GM12878 (cell line): ENCODE data around the gene RPRD1B. TPM values are rescaled to one million over a fixed set of nuclear protein-coding genes. Genes with fewer than 3 reads are reported as not detected.
A peak's percentile ranks its signal among the peaks of the same experiment; 100 is the strongest.

Experiments
- EED ChIP-seq: sonication (generic); IDR thresholded peaks from 2 replicates; pipeline ENCODE4 v1.6.1; 2016; ENCODE audit warnings: antibody characterized with exemption, low read depth
- IKZF2 ChIP-seq, 2 experiments: fragments of 450-650 bp; IDR thresholded peaks; 2 replicates each; pipeline ENCODE4 v1.6.1; 2017; ENCODE audit warnings: mild to moderate bottlenecking in 2 of 2, moderate library complexity in 2 of 2
- KAT2A ChIP-seq: conservative IDR thresholded peaks from 2 replicates; pipeline ENCODE4 v1.6.1; 2011; ENCODE audit warnings: low read depth, low read length; ENCODE audit not compliant: control insufficient read depth
- POLR2AphosphoS5 ChIP-seq: IDR thresholded peaks from 2 replicates; pipeline ENCODE4 v1.6.1; 2011; ENCODE audit warnings: mild to moderate bottlenecking, low read length, inconsistent platforms
- ZNF687 ChIP-seq: fragments of 450-650 bp; IDR thresholded peaks from 2 replicates; pipeline ENCODE4 v1.6.1; 2017; ENCODE audit warnings: mild to moderate bottlenecking, moderate library complexity
- polyA plus RNA-seq, 11 experiments: library from polyadenylated mRNA; depleted of rRNA in 4 of 11; unstranded in 6 of 11; stranded (reverse) in 5 of 11; fragments of >200 nt; fragmentation: Nextera tagmentation in 4 of 11; fragmentation: Illumina TruSeq in 1 of 11; extraction: Ambion mirVana in 4 of 11; extraction: Trizol in 1 of 11; gene quantifications; 1 replicate in 1 of 11; 2 replicates in 10 of 11; pipeline versions ENCODE4 v1.2.1 to v1.2.3, GENCODE V29; 2011 to 2016; ENCODE audit warnings: inconsistent platforms in 2 of 11, missing spikeins in 2 of 11, low read depth in 1 of 11
- total RNA-seq, 4 experiments: library from RNA; depleted of rRNA in 3 of 4; stranded (reverse); fragments of >200 nt in 3 of 4; fragmentation: Illumina TruSeq in 1 of 4; extraction: Trizol in 1 of 4; gene quantifications; 2 replicates each; pipeline versions ENCODE4 v1.2.1 to v1.2.3, GENCODE V29; 2013 to 2021

RPRD1B gene
- total and polyA plus RNA-seq, 10 of the 15 experiments (the other 5 are each of a cell fraction or from before 2014, with no cell fraction given): 5.2 to 40.2 (median 30.0) TPM

- TF ChIP-seq ZNF687 (peak; percentile 60; the same call in 1 of the 2 replicates), KAT2A (no peak), POLR2AphosphoS5 (0 out of 2 replicates have a peak, but pooled peaks have one; percentile 33), IKZF2 (IDR thresholded peaks at IDR 0.05) (0 out of 4 replicates have a peak, but pooled peaks of 1 of the 2 experiments have one; percentile 17), EED (0 out of 2 replicates have a peak, but pooled peaks have one; percentile 26)
These were observed 58.1 kb downstream of the RPRD1B start (continued) for GRCh38 chr20:38091441-38092216.
